Mesendoderm (in vitro differentiated cells): ENCODE results near the gene TPCN1.

Source experiments
- DNase-seq: peaks from one replicate; pipeline ENCODE4 v3.0.0; 2013
- H2AK5ac ChIP-seq: 2 replicates; pipeline ENCODE4 v1.6.1; 2013; ENCODE audit warnings: low read length, inconsistent platforms
- H2BK120ac ChIP-seq: 2 replicates; pipeline ENCODE4 v1.6.1; 2013; ENCODE audit warnings: low read depth, mild to moderate bottlenecking, low read length, moderate library complexity, mixed read lengths
- H2BK15ac ChIP-seq: replicated peaks from 2 replicates; pipeline ENCODE4 v1.6.1; 2013; ENCODE audit warnings: low read depth, mild to moderate bottlenecking, moderate library complexity
- H2BK5ac ChIP-seq: 2 replicates; pipeline ENCODE4 v1.6.1; 2013; ENCODE audit warnings: low read length, inconsistent platforms
- H3K18ac ChIP-seq: 2 replicates; pipeline ENCODE4 v1.6.1; 2013; ENCODE audit warnings: mild to moderate bottlenecking, low read length, mixed read lengths
- H3K23ac ChIP-seq: one replicate; pipeline ENCODE4 v1.6.1; 2013; ENCODE audit warnings: low read length
- H3K27ac ChIP-seq: 2 replicates; pipeline ENCODE4 v1.5.1; 2013; ENCODE audit warnings: low read depth, mild to moderate bottlenecking, inconsistent platforms, low read length, moderate library complexity
- H3K27me3 ChIP-seq: 2 replicates; pipeline ENCODE4 v1.6.1; 2013; ENCODE audit warnings: low read length, control low read depth, mild to moderate bottlenecking, inconsistent platforms; ENCODE audit not compliant: insufficient read depth, poor library complexity
- H3K36me3 ChIP-seq: 2 replicates; pipeline ENCODE4 v1.6.1; 2013; ENCODE audit warnings: low read length, inconsistent platforms; ENCODE audit not compliant: control insufficient read depth, insufficient read depth
- H3K4ac ChIP-seq: one replicate; pipeline ENCODE4 v1.6.1; 2013; ENCODE audit warnings: low read depth, mild to moderate bottlenecking, low read length, moderate library complexity
- H3K4me1 ChIP-seq: 2 replicates; pipeline ENCODE4 v1.6.1; 2013; ENCODE audit warnings: low read depth, low read length, inconsistent platforms; ENCODE audit not compliant: control insufficient read depth
- H3K4me2 ChIP-seq: 2 replicates; pipeline ENCODE4 v1.6.1; 2013; ENCODE audit warnings: low read length
- H3K4me3 ChIP-seq: 2 replicates; pipeline ENCODE4 v1.5.1; 2013; ENCODE audit warnings: mild to moderate bottlenecking, low read length
- H3K56ac ChIP-seq: one replicate; pipeline ENCODE4 v1.6.1; 2013; ENCODE audit warnings: low read length
- H3K79me1 ChIP-seq: 2 replicates; pipeline ENCODE4 v1.6.1; 2013; ENCODE audit warnings: low read length, inconsistent platforms
- H3K79me2 ChIP-seq: 2 replicates; pipeline ENCODE4 v1.6.1; 2013; ENCODE audit warnings: mild to moderate bottlenecking, low read length; ENCODE audit not compliant: control insufficient read depth, insufficient read depth
- H3K9ac ChIP-seq: 2 replicates; pipeline ENCODE4 v1.6.1; 2013; ENCODE audit warnings: low read length, inconsistent platforms
- H4K5ac ChIP-seq: one replicate; pipeline ENCODE4 v1.6.1; 2013; ENCODE audit warnings: low read length
- H4K8ac ChIP-seq: one replicate; pipeline ENCODE4 v1.6.1; 2013; ENCODE audit warnings: low read depth, mild to moderate bottlenecking, control low read depth, low read length, moderate library complexity
- WGBS: extraction: QIAGEN DNeasy Blood & Tissue Kit; methylation state at CpG from one replicate; pipeline ENCODE4 v1.1.7; 2013; ENCODE audit warnings: low lambda C conversion rate, missing lambda C conversion rate; ENCODE audit not compliant: insufficient coverage; ENCODE audit errors: extremely low coverage; 5-methylcytosine and 5-hydroxymethylcytosine counted together

The TPCN1 gene

GRCh38 chr12:113267621-113268020 is 46.4 kb downstream of the TPCN1 start:
- H4K5ac ChIP-seq, result no peak overlapping the region
- no peaks in the 10 kb centered on the region for H3K27me3 ChIP-seq
- no peaks in the 10 kb centered on the region for H3K4me1 ChIP-seq
- no peak overlapping the region for H3K18ac ChIP-seq
- no peak overlapping the region for H2AK5ac ChIP-seq
- H3K79me2 ChIP-seq, result no peaks in the 10 kb centered on the region
- no peak overlapping the region for H3K4ac ChIP-seq
- WGBS, result no CpG with 5 or more reads among the region's 7 CpGs
- H3K36me3 ChIP-seq, result no peaks in the 10 kb centered on the region
- H3K9ac ChIP-seq, result no peak overlapping the region
- no peak overlapping the region for H3K56ac ChIP-seq
- no peak overlapping the region for H4K8ac ChIP-seq
- H2BK5ac ChIP-seq, result no peak overlapping the region
- no peak overlapping the region for H3K27ac ChIP-seq
- no peak overlapping the region for H2BK120ac ChIP-seq
- no peak overlapping the region for H2BK15ac ChIP-seq
- no peak overlapping the region for H3K4me2 ChIP-seq
- H3K79me1 ChIP-seq, result no peaks in the 10 kb centered on the region
- DNase-seq, result no peak
- H3K23ac ChIP-seq, result no peak overlapping the region
- no peak overlapping the region for H3K4me3 ChIP-seq

GRCh38 chr12:113268136-113268535 is 46.9 kb downstream of the TPCN1 start:
- no peaks in the 10 kb centered on the region for H3K27me3 ChIP-seq
- no peaks in the 10 kb centered on the region for H3K79me1 ChIP-seq
- no CpG with 5 or more reads among the region's 12 CpGs for WGBS
- no peak overlapping the region for H2AK5ac ChIP-seq
- H3K23ac ChIP-seq, result no peak overlapping the region
- DNase-seq, result no peak
- H2BK5ac ChIP-seq, result no peak overlapping the region
- H3K4me1 ChIP-seq, result no peaks in the 10 kb centered on the region
- no peaks in the 10 kb centered on the region for H3K79me2 ChIP-seq
- no peak overlapping the region for H3K27ac ChIP-seq
- H3K4me2 ChIP-seq, result no peak overlapping the region
- no peak overlapping the region for H3K56ac ChIP-seq
- H2BK120ac ChIP-seq, result no peak overlapping the region
- H3K36me3 ChIP-seq, result no peaks in the 10 kb centered on the region
- H3K9ac ChIP-seq, result no peak overlapping the region
- H2BK15ac ChIP-seq, result no peak overlapping the region
- H3K4me3 ChIP-seq, result no peak overlapping the region
- H3K18ac ChIP-seq, result no peak overlapping the region
- no peak overlapping the region for H3K4ac ChIP-seq
- no peak overlapping the region for H4K5ac ChIP-seq
- H4K8ac ChIP-seq, result no peak overlapping the region

GRCh38 chr12:113268621-113269020 is 47.4 kb downstream of the TPCN1 start:
- H3K4me1 ChIP-seq, result no peaks in the 10 kb centered on the region
- no peak overlapping the region for H2BK5ac ChIP-seq
- H2AK5ac ChIP-seq, result no peak overlapping the region

GRCh38 chr12:113269257-113269943 is 48.1 kb downstream of the TPCN1 start:
- Histone ChIP-seq H3K4me3 (no peak overlapping the region), H3K27me3 (no peaks in the 10 kb centered on the region), H3K18ac (no peak overlapping the region), H2BK5ac (no peak overlapping the region), H4K8ac (no peak overlapping the region), H3K56ac (no peak overlapping the region), H3K27ac (no peak overlapping the region), H2BK15ac (no peak overlapping the region), H3K79me2 (no peaks in the 10 kb centered on the region), H3K4ac (no peak overlapping the region), H3K79me1 (no peaks in the 10 kb centered on the region), H2BK120ac (no peak overlapping the region), H3K4me1 (no peaks in the 10 kb centered on the region), H2AK5ac (no peak overlapping the region), H3K9ac (no peak overlapping the region), H3K4me2 (no peak overlapping the region), H4K5ac (no peak overlapping the region), H3K36me3 (no peaks in the 10 kb centered on the region), H3K23ac (no peak overlapping the region)
- no CpG with 5 or more reads among the region's 12 CpGs for WGBS
- DNase-seq, result no peak

More at GRCh38 chr12:113268621-113269020, 47.4 kb downstream of the TPCN1 start:
- no peaks in the 10 kb centered on the region for H3K27me3 ChIP-seq
- no peak overlapping the region for H3K18ac ChIP-seq
- no peak overlapping the region for H3K4me3 ChIP-seq
- no peak overlapping the region for H2BK120ac ChIP-seq
- H4K8ac ChIP-seq, result no peak overlapping the region
- no peak overlapping the region for H2BK15ac ChIP-seq
- no peaks in the 10 kb centered on the region for H3K79me1 ChIP-seq
- H3K9ac ChIP-seq, result no peak overlapping the region
- no peak overlapping the region for H3K4me2 ChIP-seq
- H3K27ac ChIP-seq, result no peak overlapping the region
- WGBS, result no CpG with 5 or more reads among the region's 19 CpGs
- H3K4ac ChIP-seq, result no peak overlapping the region
- no peaks in the 10 kb centered on the region for H3K36me3 ChIP-seq
- no peak for DNase-seq
- H3K23ac ChIP-seq, result no peak overlapping the region
- H4K5ac ChIP-seq, result no peak overlapping the region
- no peaks in the 10 kb centered on the region for H3K79me2 ChIP-seq
- no peak overlapping the region for H3K56ac ChIP-seq

GRCh38 chr12:113270709-113271009 is 49.4 kb downstream of the TPCN1 start:
- no peaks in the 10 kb centered on the region for H3K79me2 ChIP-seq
- H4K5ac ChIP-seq, result no peak overlapping the region
- no peaks in the 10 kb centered on the region for H3K27me3 ChIP-seq
- H3K9ac ChIP-seq, result no peak overlapping the region
- no peak overlapping the region for H3K4me2 ChIP-seq
- no peaks in the 10 kb centered on the region for H3K36me3 ChIP-seq
- no CpG with 5 or more reads among the region's 11 CpGs for WGBS
- no peak overlapping the region for H3K27ac ChIP-seq
- DNase-seq, result no peak
- no peaks in the 10 kb centered on the region for H3K4me1 ChIP-seq
- no peak overlapping the region for H2BK15ac ChIP-seq
- no peak overlapping the region for H3K18ac ChIP-seq
- no peak overlapping the region for H3K4ac ChIP-seq
- no peak overlapping the region for H4K8ac ChIP-seq
- no peak overlapping the region for H2BK5ac ChIP-seq
- no peak overlapping the region for H3K4me3 ChIP-seq
- H3K79me1 ChIP-seq, result no peaks in the 10 kb centered on the region
- no peak overlapping the region for H2AK5ac ChIP-seq
- no peak overlapping the region for H2BK120ac ChIP-seq
- H3K56ac ChIP-seq, result no peak overlapping the region
- no peak overlapping the region for H3K23ac ChIP-seq

- no peak overlapping the region for H2BK15ac ChIP-seq
- no peak overlapping the region for H4K8ac ChIP-seq
- no peaks in the 10 kb centered on the region for H3K4me1 ChIP-seq
- no peak overlapping the region for H3K56ac ChIP-seq
- no peak overlapping the region for H3K9ac ChIP-seq
- H3K79me2 ChIP-seq, result no peaks in the 10 kb centered on the region
- H3K4me2 ChIP-seq, result no peak overlapping the region
- no peak for DNase-seq
- H3K4ac ChIP-seq, result no peak overlapping the region
- H3K27ac ChIP-seq, result no peak overlapping the region
- no peaks in the 10 kb centered on the region for H3K27me3 ChIP-seq
- no peak overlapping the region for H2AK5ac ChIP-seq
- no peak overlapping the region for H3K18ac ChIP-seq
- H3K23ac ChIP-seq, result no peak overlapping the region
- no peak overlapping the region for H2BK120ac ChIP-seq
- H3K4me3 ChIP-seq, result no peak overlapping the region
- H3K36me3 ChIP-seq, result no peaks in the 10 kb centered on the region
- no peak overlapping the region for H2BK5ac ChIP-seq
- H3K79me1 ChIP-seq, result no peaks in the 10 kb centered on the region
- H4K5ac ChIP-seq, result no peak overlapping the region
- WGBS, result no CpG with 5 or more reads among the region's 10 CpGs
Observed at GRCh38 chr12:113271466-113271852, 50.2 kb downstream of the TPCN1 start.
